SK-N-SH treated with all-trans-retinoic acid at 6 μM for 48 hours (cell line): ENCODE results near the gene DDX42.

Experiments used
- CREB5 ChIP-seq: fragments of 250-450 bp; sonication (Bioruptor Pico); IDR thresholded peaks from 2 replicates; pipeline ENCODE4 v1.5.1; 2020; ENCODE audit warnings: low read depth, mild to moderate bottlenecking, moderate library complexity
- CSDC2 ChIP-seq: fragments of 250-450 bp; sonication (Bioruptor Pico); IDR thresholded peaks from 2 replicates; pipeline ENCODE4 v1.5.0; 2020; ENCODE audit warnings: mild to moderate bottlenecking, moderate library complexity
- GLIS3 ChIP-seq: fragments of 250-450 bp; sonication (Bioruptor Pico); IDR thresholded peaks from 2 replicates; pipeline ENCODE4 v1.5.0; 2020; ENCODE audit warnings: mild to moderate bottlenecking, moderate library complexity
- OSR1 ChIP-seq: fragments of 250-450 bp; sonication (Bioruptor Pico); IDR thresholded peaks from 2 replicates; pipeline ENCODE4 v1.8.0; 2022; ENCODE audit warnings: moderate library complexity, mild to moderate bottlenecking, inconsistent platforms
- POU6F1 ChIP-seq: fragments of 250-450 bp; sonication (Bioruptor Pico); IDR thresholded peaks from 2 replicates; pipeline ENCODE4 v1.8.0; 2021; ENCODE audit warnings: low read depth, mild to moderate bottlenecking, moderate library complexity, borderline replicate concordance
- SNAI2 ChIP-seq: fragments of 250-450 bp; sonication (Bioruptor Pico); IDR thresholded peaks from 2 replicates; pipeline ENCODE4 v1.5.0; 2020; ENCODE audit warnings: mild to moderate bottlenecking, moderate library complexity
- ZC3H10 ChIP-seq: fragments of 250-450 bp; sonication (Bioruptor Pico); IDR thresholded peaks from 2 replicates; pipeline ENCODE4 v1.5.1; 2021; ENCODE audit warnings: mild to moderate bottlenecking, moderate library complexity
- ZFP3 ChIP-seq: fragments of 250-450 bp; sonication (Bioruptor Pico); IDR thresholded peaks from 2 replicates; pipeline ENCODE4 v1.5.0; 2020; ENCODE audit warnings: mild to moderate bottlenecking, moderate library complexity
- ZFP30 ChIP-seq: fragments of 450-650 bp; formaldehyde crosslinking; IDR thresholded peaks from 2 replicates; pipeline ENCODE4 v1.5.0; 2022; ENCODE audit warnings: mild to moderate bottlenecking, moderate library complexity
- ZNF70 ChIP-seq: fragments of 450-650 bp; formaldehyde crosslinking; IDR thresholded peaks from 2 replicates; pipeline ENCODE4 v1.5.0; 2020; ENCODE audit warnings: mild to moderate bottlenecking, moderate library complexity
- TF ChIP-seq, protein P1 (sequence below): fragments of 250-450 bp; sonication (Bioruptor Pico); IDR thresholded peaks from 2 replicates; pipeline ENCODE4 v1.8.0; 2020; ENCODE audit warnings: mild to moderate bottlenecking, moderate library complexity, borderline replicate concordance

DNA sequence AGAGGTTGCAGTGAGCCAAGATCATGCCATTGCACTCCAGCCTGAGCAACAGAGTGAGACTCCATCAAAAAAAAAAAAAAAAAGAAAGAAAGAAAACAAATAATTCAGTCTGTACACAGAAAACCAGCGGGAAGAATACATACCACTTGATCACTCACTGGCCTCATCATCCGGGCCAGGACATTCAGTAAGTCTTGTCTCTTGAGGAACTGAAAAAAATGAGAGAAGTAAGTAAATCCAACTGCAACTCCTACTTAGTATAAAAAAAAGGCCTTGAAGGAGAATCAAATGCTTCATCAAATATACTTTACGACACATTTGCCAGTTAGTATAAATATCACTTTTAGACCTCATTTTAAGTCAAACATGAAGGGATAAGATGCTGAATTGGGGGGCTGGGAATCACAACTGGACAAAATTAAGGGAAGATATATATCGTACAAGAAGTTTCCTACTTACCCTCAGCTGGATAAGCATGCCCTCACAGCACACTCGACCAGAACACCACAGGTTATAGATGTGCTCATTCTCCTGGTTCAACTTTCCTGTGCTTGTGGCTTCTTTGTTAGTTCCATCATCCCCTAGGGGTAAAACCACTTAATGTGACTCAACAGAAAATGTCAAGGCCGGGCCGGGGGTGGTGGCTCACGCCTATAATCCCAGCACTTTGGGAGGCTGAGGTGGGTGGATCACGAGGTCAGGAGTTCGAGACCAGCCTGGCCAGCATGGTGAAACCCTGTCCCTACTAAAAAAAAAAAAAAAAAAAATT, 13.0 kb upstream of the DDX42 start:
- TF ChIP-seq, protein P1, sequence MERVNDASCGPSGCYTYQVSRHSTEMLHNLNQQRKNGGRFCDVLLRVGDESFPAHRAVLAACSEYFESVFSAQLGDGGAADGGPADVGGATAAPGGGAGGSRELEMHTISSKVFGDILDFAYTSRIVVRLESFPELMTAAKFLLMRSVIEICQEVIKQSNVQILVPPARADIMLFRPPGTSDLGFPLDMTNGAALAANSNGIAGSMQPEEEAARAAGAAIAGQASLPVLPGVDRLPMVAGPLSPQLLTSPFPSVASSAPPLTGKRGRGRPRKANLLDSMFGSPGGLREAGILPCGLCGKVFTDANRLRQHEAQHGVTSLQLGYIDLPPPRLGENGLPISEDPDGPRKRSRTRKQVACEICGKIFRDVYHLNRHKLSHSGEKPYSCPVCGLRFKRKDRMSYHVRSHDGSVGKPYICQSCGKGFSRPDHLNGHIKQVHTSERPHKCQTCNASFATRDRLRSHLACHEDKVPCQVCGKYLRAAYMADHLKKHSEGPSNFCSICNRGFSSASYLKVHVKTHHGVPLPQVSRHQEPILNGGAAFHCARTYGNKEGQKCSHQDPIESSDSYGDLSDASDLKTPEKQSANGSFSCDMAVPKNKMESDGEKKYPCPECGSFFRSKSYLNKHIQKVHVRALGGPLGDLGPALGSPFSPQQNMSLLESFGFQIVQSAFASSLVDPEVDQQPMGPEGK: no peak
- TF ChIP-seq ZFP3 (CRISPR knock-in tag) (no peak), POU6F1 (CRISPR knock-in tag) (no peak), GLIS3 (CRISPR knock-in tag) (no peak), SNAI2 (no peak), CSDC2 (no peak), ZNF70 (CRISPR knock-in tag) (no peak), OSR1 (CRISPR knock-in tag) (no peak), ZC3H10 (no peak), CREB5 (CRISPR knock-in tag) (no peak), ZFP30 (no peak)
